Stimulated activated CD4-positive, alpha-beta T cell treated with anti-CD3 and anti-CD28 coated beads, Interleukin-4, amount 100 ng/mL, for 1 hour (primary cell): ENCODE measurements around the gene KIFC1.

Experiments used
- DNase-seq: peaks from one replicate; pipeline ENCODE4 v3.0.0-alpha.2; 2020

KIFC1 gene

GRCh38 chr6:33427585-33428223 lies 36.1 kb downstream of the KIFC1 start:
- DNase-seq: peak; percentile 62

- peak; percentile 32 for DNase-seq
Observed at GRCh38 chr6:33428224-33428965, 36.8 kb downstream of the KIFC1 start.

- DNase-seq: no peak
Observed at GRCh38 chr6:33428966-33429749, 37.5 kb downstream of the KIFC1 start.

- DNase-seq: no peak
Observed at GRCh38 chr6:33429750-33430052, 38.1 kb downstream of the KIFC1 start.

- no peak for DNase-seq
Observed at GRCh38 chr6:33430334-33430733, 38.7 kb downstream of the KIFC1 start.

- peak; percentile 80 for DNase-seq
Observed at GRCh38 chr6:33430991-33431879, 39.6 kb downstream of the KIFC1 start.

- DNase-seq: no peak
Observed at GRCh38 chr6:33431880-33432541, 40.4 kb downstream of the KIFC1 start.

- no peak for DNase-seq
Observed at GRCh38 chr6:33432546-33432945, 40.9 kb downstream of the KIFC1 start.

- no peak for DNase-seq
Observed at GRCh38 chr6:33433001-33433543, 41.4 kb downstream of the KIFC1 start.

GRCh38 chr6:33433544-33434191 lies 42.0 kb downstream of the KIFC1 start:
- DNase-seq: no peak

- DNase-seq: no peak
Observed at GRCh38 chr6:33434961-33435360, 43.3 kb downstream of the KIFC1 start.

- DNase-seq: no peak
Observed at GRCh38 chr6:33437666-33438065, 46.0 kb downstream of the KIFC1 start.

- DNase-seq: no peak
Observed at GRCh38 chr6:33438978-33439594, 47.5 kb downstream of the KIFC1 start.

- DNase-seq: no peak
Observed at GRCh38 chr6:33439956-33440648, 48.5 kb downstream of the KIFC1 start.

- DNase-seq: no peak
Observed at GRCh38 chr6:33440649-33441309, 49.2 kb downstream of the KIFC1 start.

- DNase-seq: no peak
Observed at GRCh38 chr6:33441457-33441856, 49.8 kb downstream of the KIFC1 start.

GRCh38 chr6:33442283-33442682 lies 50.7 kb downstream of the KIFC1 start:
- DNase-seq: no peak

- no peak for DNase-seq
Observed at GRCh38 chr6:33443025-33443424, 51.4 kb downstream of the KIFC1 start.

GRCh38 chr6:33443619-33444504 lies 52.2 kb downstream of the KIFC1 start:
- no peak for DNase-seq
